Posterior vena cava (tissue), 2 donors: ENCODE data around the gene MYCBP2. TPM values are rescaled to one million over a fixed set of nuclear protein-coding genes. Genes with fewer than 3 reads are reported as not detected.
"Not testable (repeated sequence)": the region's sequence is repeated elsewhere in the genome, so short reads cannot be mapped to it uniquely, and the experiment has no call there.

ENCODE experiments used
- DNase-seq: peaks from one replicate; pipeline ENCODE4 v3.0.0-alpha.2; 2020; ENCODE audit warnings: low spot score
- intact Hi-C, 2 donors: fragments of 100-400 bp; cut with DNase I; formaldehyde crosslinking; loops; one replicate each; pipeline versions ENCODE4 v1.14.1 to v1.14.2; 2022 to 2023
- long read RNA-seq, 2 donors: library from polyadenylated mRNA; unstranded; transcript quantifications; one replicate each; pipeline ENCODE4 v2.0.0, GENCODE V29; 2020 to 2021
- total RNA-seq, 2 donors: library from RNA; stranded (reverse); fragmentation: NEBNext Ultra II Directional; extraction: Animal tissue kit (Norgen Biotek cat#: 25700); gene quantifications; one replicate each; pipeline ENCODE4 v1.2.1, GENCODE V29; 2021
- donor health status: DM: yes; HTN: yes; CAD: no.
- donor health status: DM: yes; HTN: yes; CAD: no.

Gene MYCBP2, protein sequence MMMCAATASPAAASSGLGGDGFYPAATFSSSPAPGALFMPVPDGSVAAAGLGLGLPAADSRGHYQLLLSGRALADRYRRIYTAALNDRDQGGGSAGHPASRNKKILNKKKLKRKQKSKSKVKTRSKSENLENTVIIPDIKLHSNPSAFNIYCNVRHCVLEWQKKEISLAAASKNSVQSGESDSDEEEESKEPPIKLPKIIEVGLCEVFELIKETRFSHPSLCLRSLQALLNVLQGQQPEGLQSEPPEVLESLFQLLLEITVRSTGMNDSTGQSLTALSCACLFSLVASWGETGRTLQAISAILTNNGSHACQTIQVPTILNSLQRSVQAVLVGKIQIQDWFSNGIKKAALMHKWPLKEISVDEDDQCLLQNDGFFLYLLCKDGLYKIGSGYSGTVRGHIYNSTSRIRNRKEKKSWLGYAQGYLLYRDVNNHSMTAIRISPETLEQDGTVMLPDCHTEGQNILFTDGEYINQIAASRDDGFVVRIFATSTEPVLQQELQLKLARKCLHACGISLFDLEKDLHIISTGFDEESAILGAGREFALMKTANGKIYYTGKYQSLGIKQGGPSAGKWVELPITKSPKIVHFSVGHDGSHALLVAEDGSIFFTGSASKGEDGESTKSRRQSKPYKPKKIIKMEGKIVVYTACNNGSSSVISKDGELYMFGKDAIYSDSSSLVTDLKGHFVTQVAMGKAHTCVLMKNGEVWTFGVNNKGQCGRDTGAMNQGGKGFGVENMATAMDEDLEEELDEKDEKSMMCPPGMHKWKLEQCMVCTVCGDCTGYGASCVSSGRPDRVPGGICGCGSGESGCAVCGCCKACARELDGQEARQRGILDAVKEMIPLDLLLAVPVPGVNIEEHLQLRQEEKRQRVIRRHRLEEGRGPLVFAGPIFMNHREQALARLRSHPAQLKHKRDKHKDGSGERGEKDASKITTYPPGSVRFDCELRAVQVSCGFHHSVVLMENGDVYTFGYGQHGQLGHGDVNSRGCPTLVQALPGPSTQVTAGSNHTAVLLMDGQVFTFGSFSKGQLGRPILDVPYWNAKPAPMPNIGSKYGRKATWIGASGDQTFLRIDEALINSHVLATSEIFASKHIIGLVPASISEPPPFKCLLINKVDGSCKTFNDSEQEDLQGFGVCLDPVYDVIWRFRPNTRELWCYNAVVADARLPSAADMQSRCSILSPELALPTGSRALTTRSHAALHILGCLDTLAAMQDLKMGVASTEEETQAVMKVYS (N-terminal part only)
- 100 to 1,000 TPM; 153 to 188 TPM for total RNA-seq
- long read RNA-seq, donor 1, partial matches to known transcripts = 24 of 43 reads
- long read RNA-seq, donor 1, other reads (novel, unspliced or antisense) = 15 of 43 reads
- long read RNA-seq, donor 2, partial matches to known transcripts = 33 of 40 reads
- long read RNA-seq, donor 2, other reads (novel, unspliced or antisense) = 7 of 40 reads

DNA sequence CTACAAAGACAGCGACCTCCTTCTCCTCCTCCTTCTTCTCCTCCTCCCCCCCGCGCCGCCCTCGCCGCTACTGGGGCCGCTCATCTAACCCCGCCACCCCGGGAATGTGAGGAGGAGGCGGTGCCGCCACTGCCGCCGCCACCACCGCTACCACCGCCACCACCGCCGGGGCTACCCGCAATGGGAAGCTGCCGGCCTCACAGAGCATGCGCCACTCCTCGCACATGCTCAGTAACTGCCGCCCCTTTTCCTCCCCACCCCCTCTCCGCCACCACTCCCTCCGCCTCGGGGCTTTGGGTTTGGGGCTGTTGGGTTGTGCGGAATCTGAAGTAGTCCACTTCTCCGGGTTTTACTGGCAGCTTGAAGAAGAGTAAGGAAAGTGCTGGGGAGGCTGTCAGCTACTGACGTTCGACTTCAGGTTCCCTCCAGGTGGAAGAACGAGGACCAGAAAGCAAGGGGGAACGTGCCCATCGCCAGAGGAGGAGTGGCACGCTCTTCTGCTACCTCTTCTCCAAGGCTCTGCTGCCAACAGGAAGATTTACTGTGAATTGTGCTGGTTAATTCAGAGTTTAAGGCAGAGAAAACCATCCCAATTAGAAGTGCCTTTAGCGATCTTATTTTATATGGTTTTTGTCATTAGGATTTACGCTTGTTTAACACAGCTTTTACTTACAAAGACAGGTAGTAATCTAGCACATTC, at the start of gene MYCBP2:
Gene MYCBP2, minus strand, starts transcription at position 190 of the 700 bp plus-strand sequence. CDS start 319 bp downstream, outside the sequence.
- intact Hi-C loops = no loop called here
- peak; percentile 99 for DNase-seq

DNA sequence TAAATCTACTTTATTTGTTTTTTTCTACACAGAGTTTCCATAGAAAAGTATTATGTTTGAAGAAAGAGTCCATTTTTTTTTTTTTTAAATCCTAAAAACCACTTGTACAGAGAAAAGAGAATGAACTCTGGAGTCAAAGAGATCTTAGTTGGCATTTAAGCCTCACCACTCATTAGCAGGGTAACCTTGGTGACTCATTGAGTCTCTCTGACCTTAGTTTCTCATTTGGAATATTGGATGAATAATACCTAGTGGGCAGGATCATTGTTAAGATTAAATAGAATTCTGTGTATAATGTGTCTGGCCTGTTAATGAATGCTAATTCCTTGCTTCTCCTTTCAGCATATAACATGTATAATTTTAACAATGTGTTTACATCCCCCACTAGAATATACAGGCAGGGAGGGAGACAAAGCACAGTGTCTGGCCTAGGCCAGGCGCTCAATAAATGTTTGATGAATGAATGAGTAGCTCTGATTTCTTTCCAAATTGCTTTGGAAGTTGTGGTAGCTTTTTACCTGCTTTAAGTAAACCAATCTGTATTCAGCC, 48.7 kb upstream of the MYCBP2 start:
- intact Hi-C loops = no loop called here
- no peak for DNase-seq

DNA sequence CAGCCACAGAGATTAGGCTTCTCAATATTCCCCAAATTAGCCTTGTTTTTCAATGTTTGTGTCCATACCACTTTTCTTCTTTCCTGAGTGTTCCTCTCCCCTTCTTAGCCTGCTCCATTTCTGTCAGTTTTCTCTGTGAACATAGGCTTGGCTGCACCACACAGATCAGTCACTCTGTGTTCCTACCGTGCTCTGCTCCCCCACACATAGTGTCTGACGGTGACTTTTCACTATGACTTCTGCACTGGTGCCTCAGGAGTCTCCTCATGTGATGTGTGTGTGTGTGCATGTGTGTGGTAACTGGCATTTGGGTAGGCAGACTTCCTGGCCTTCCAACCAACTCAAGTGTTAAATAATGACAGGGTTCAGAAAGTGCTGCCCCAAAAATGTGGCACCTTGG, 47.9 kb upstream of the MYCBP2 start:
- intact Hi-C loops = no loop called here

DNA sequence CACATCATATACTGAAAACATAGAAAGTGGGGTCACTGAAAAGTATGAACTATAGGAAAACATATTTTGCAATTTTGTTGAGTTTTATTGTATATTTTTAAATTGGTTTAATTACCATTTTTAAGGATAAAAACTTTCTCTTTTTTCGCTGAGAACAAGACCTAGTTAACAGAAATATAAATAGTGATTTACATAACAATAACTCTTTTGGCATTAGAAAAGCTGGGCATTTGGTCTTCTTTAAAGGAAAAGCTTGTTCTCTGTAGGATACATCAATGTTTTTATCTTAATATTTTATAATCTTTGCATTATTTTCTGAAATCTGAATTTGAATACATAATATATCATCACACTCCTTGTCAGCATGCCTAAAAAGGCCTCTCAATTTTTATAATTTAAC, 47.4 kb upstream of the MYCBP2 start:
- DNase-seq = no peak
- intact Hi-C loops = no loop called here

More for the DNA sequence above, 47.9 kb upstream of the MYCBP2 start:
- DNase-seq = no peak

DNA sequence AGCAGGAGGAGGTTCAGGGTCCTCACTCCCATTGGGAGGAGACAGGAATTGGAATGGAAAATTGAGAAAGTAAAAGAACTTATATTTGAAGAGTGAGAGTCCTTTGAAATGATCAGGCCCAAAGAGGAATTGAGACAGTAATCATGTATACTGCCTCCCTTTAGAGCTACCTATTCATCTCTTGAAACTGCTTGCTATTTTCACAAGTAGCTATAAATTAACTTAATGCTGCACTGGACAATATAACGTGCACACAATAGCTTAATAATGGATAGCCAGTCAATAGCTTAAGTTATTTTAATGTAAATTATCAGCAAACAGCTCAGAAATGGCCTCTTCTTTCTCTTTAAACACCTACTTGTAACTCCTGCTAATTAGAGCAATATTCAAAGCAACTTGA, 46.6 kb upstream of the MYCBP2 start:
- intact Hi-C loops = no loop called here
- no peak for DNase-seq

DNA sequence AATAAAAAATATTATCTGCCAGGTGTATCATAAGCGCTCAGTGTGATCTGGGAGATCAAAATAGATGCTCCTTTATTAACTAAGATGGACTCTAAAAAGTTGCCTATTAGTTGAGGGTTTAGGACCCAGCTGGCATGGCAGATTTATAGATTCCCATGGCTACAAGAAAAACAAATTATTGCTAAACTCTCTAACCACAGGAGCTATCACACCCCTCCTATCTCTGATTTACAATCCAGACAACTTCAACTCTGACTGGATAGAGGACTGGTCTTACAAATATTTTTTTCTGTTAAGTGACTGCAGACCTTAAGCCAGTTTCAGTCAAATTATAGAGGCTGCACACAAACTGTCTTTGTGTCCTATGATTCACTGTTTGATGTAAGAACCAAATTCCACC, 45.4 kb upstream of the MYCBP2 start:
- DNase-seq = no peak
- intact Hi-C loops = no loop called here

DNA sequence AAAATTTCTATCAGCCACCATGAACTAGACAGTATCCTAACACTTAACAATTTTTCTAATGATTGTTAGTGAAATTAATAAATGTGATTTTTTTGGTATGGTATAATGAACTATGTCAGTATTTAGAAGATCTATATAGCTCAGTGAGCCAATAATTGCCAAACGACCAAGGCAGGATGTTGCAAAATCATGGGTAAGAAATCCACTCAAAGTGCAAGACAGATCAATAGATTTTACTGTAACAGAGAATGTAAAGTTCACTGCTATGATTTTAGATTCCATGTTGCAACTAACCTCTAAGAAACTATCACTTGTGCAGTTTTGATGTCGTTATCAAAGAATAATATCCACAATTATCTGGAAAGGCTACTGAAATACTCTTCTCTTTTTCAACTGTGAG, 44.0 kb upstream of the MYCBP2 start:
- DNase-seq = no peak
- intact Hi-C loops = no loop called here

DNA sequence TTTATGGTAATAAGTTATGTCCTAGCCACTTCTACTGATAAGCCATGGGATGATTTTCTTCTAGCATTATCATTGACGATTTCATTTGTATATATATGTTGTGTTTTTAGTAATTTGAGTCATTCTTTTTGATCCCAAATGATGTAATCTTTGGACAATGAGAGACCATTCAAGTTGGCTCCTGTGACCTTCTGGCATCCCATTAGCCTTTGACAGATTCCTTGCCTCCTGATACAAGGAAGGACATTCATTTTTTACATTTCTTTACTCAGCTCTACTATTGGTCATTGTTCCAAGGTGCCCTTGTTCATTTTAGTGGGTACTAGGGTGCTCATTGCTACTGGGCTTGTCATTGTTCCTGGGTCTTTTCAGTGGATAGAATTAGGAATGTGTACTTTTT, 35.3 kb upstream of the MYCBP2 start:
- DNase-seq = no peak
- intact Hi-C loops = no loop called here

DNA sequence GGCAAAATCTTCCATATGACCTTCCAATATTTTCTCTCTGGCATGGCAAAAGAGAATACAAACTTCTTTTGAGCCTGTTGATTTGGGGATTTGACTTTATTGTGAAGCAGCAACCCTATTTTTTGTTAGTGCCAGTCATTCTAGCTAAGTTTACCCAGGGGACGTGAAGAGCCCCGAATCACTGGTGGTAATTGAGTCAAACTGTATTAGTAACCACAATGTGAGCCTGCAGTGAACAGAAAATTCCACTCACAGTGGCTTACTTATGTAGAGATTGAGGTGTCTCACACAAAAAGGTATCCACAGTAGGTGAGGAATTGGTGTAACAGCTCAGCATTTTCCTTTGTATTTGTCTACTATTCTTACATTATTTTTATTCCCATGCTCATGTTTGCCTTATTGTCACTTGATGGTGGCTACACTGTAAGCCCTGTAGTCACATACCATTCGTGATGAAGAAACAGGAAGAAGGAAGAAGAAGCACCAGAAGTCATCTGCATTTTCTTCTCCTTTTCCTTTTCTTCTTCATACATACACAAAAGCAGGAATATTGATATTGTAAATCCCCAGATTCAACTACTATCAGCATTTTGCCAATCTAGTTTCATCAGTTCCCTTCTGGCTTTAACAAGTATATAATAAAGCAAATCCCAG, 33.3 kb upstream of the MYCBP2 start:
- DNase-seq = no peak
- intact Hi-C loops = no loop called here

DNA sequence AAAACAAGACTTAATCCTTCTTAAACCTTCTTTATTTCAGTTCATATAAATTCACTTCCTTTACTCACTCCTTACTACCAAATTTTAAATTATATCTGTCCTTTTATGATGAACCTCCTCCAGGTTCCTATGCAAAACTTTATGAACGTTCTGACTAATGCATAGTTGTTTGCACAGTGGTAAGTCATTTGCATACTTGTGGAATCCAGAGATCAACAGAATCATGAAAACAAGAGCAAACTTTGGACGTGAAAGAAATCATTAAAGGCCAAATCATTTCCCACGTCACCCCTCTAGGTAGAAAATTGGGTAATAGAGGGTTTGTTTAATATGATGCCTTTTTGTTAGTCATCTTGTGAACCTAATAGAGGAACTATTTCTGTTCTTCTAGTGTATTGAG, 32.3 kb upstream of the MYCBP2 start:
- intact Hi-C loops = no loop called here
- no peak for DNase-seq

DNA sequence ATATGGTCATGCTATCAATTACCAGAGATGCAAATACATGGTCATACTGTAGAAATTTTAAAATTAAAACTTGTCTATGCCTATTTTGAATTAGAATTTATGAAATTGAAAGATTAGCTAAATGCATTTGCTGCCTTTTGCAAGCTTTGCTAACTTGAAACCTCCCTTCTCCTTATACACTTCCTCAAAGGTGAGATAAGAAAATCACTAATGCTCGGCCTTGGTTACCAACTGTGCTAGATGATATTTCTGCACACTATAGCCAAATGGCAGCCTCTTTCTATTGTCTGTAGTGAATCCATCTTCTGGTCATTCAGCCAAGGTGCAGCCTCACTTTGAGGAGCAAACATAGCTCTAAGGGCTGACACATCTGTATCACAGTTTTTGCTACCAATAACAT, 31.1 kb upstream of the MYCBP2 start:
- DNase-seq = no peak
- intact Hi-C loops = no loop called here

DNA sequence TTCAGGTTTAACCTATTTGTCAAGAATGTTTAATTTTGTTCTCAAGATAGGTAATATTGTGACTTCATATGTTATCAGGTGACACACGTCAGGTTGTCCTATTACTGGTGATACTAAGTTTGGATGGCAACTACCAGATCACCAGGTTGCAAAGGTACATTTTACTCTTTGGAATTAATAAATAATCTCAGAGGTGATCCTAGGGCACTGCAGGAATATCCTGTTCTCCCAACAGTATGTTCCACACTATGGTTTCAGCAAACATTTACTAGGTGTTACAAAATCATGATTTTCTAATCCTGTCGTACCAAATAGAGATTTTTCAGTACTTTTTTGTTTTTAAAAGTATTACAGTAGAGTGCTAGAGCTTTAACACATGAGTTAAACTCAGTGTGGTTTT, 29.3 kb upstream of the MYCBP2 start:
- intact Hi-C loops = no loop called here
- DNase-seq = no peak

DNA sequence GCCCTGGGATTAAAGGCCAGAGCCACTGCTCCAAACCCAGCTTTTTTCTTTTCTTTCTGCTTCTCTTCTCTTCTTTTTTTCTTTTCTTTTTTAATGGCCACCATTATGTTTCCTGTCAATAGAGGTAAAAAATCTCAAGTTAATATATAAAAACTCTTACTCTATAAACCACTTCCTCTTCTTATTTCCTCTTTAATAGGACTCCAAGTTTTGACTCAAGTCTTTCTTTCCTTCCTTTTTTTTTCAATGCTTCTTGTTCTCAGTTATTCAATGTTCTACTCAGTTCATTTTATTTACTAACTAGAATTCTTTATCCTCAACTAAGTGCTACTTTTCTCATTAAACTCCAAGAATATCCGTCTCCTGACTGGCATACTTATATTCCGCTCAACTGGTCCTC, 27.1 kb upstream of the MYCBP2 start:
- intact Hi-C loops = no loop called here

DNA sequence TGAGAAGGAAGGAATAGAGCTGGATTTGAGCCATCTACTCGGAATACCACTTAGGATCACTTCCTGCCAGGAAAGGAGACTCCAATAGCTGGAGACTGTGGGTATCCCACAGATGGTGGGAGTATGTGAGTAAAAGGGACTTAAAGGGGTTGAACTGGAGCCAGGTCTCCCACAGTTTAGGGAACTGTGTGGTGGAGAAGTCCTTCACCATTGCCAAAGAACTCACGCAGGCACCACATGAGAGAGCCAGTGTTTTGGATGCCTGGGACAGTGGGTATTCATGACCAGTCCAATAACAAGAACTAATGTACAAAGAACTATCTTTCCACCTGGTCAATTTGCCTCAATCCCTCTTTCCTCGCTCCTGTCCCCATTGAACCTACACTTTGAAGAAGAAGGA, 24.4 kb upstream of the MYCBP2 start:
- intact Hi-C loops = no loop called here
- DNase-seq = no peak

More for the DNA sequence above, 27.1 kb upstream of the MYCBP2 start:
- no peak for DNase-seq

DNA sequence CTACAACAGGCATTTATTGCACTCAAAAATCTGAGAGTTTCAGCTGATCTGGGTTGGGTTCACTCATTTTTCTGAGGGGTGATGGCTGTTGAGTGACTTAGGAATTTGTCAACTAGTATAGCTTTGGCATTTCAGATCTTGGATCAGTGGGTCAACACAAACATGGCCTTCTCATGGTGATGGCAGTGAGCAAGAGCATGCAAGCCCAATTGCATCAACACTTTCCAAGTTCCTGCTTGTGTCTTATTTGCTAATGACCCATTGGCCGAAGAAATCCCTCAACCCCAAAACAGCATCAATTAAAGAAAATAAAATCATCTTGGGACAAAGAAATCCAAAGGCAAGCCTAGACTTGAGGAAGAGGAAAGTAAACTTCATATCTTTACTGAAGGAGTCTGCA, 23.9 kb upstream of the MYCBP2 start:
- no peak for DNase-seq
- intact Hi-C loops = no loop called here

DNA sequence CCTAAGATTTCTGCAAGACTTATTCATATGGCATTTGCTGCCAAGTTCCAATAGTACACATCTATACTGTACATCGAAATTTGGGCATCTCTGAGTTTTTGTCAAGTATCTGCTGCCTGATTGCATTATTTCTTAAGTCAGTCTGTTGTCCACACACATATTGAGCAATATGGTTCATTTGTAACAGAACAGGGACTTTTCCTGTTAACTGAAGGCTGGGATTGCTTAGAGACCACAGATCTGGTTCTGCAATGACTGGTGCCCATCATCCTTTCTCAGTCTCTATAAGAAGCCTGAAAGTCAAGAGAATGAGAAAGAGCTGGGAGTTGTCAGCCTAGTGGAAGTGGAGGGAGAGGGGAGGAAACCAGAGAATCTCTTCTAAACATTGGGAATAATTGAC, 22.5 kb upstream of the MYCBP2 start:
- intact Hi-C loops = no loop called here
- DNase-seq = no peak

DNA sequence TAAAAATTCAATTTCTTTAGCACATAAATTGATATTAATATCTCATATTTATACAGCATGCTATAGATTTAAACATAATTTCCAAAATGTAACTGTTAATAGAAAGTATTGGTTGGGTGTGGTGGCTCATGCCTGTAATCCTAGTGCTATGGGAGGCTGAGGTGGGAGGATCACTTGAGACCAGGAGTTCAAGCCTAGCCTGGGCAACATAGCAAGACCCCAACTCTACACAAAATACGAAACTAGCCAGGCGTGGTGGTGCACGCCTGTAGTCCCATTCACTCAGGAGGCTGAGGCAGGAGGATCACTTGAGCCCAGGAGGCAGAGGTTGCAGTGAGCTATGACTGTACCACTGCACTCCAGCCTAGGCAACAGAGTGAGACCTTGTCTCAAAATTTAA, 20.5 kb upstream of the MYCBP2 start:
- DNase-seq, intact Hi-C loops: not testable (repeated sequence)

DNA sequence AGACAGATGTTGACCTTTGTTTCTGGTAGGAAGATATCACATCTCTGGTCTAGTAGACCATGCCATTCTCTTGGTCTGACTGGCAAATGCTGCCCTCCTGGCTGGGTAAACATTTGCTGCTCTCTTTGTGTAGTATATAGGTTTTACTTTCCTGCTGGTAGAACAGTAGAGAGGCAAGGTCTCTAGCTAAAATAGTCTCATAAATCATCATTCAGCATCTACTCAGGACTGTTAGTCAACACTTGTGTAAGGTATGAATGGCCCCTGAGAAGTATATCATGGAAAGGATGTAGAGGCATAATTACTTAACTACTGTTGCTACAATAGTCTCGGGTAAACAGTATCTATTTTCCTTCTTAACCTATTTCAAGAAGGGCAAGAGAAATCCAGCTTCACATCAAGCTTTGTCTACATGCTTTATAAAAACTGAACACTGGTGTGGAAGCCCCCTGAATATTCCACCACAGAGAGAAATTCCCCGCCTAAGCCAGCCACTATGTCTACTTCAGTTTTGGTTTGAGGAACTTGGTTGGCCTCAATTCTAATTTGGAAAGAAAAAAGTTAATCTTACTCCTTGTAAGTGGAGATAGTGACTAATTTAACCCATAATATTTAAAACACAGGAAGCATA, 18.4 kb upstream of the MYCBP2 start:
- no peak for DNase-seq
- intact Hi-C loops = no loop called here
